Measurements from ENCODE around the gene ALG2. TPM values are rescaled to one million over a fixed set of nuclear protein-coding genes. Genes with fewer than 3 reads are reported as not detected.

Gene ALG2
- polyA plus RNA-seq, 1 donor from 2014 or later, result 15.8 TPM

DNA sequence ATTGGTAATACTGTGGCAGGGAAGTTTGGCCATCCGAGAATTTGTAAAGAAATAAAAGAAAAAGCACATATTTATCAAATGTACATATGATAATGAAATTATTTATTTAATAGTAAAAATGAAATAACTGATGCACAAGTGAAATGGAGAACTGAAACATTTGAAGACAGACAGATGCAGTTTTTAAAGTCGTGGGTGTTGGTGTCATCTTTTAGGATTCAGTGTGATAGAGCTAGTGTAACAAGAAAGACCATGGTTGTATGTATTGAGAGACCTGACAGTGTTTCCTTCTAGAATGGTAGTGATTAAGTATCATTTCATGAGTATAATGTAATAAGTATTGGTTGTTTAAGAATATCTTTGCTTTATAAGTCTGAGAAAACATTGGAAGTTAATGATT is 2.7 kb upstream of the ALG2 start:
- Histone ChIP-seq H3K27me3 (ENCODE audit: insufficient read depth, low read depth, low read length) (no peaks in the 10 kb centered on the region), H3K79me2 (replicated peaks; ENCODE audit: insufficient read depth, low read length) (peaks cover 41% of the 10 kb centered on the region), H4K20me1 (ENCODE audit: insufficient read depth) (no peaks in the 10 kb centered on the region), H3K9me3 (ENCODE audit: low read length) (no peaks in the 10 kb centered on the region), H3K9me2 (ENCODE audit: insufficient read depth, low read length) (no peaks in the 10 kb centered on the region), H3F3A (ENCODE audit: insufficient read depth, low read length, poor library complexity, severe bottlenecking) (no peaks in the 10 kb centered on the region), H3K9ac (ENCODE audit: low read length) (no peak overlapping the region), H3K36me3 (ENCODE audit: insufficient read depth, low read length) (no peaks in the 10 kb centered on the region), H3K4me2 (ENCODE audit: low read length) (no peak overlapping the region), H2AFZ (ENCODE audit: low read depth, low read length) (no peak overlapping the region), H3K27ac (ENCODE audit: low read length) (no peak overlapping the region), H3K4me3 (ENCODE audit: low read length) (no peak overlapping the region)
- TF ChIP-seq, protein P1, sequence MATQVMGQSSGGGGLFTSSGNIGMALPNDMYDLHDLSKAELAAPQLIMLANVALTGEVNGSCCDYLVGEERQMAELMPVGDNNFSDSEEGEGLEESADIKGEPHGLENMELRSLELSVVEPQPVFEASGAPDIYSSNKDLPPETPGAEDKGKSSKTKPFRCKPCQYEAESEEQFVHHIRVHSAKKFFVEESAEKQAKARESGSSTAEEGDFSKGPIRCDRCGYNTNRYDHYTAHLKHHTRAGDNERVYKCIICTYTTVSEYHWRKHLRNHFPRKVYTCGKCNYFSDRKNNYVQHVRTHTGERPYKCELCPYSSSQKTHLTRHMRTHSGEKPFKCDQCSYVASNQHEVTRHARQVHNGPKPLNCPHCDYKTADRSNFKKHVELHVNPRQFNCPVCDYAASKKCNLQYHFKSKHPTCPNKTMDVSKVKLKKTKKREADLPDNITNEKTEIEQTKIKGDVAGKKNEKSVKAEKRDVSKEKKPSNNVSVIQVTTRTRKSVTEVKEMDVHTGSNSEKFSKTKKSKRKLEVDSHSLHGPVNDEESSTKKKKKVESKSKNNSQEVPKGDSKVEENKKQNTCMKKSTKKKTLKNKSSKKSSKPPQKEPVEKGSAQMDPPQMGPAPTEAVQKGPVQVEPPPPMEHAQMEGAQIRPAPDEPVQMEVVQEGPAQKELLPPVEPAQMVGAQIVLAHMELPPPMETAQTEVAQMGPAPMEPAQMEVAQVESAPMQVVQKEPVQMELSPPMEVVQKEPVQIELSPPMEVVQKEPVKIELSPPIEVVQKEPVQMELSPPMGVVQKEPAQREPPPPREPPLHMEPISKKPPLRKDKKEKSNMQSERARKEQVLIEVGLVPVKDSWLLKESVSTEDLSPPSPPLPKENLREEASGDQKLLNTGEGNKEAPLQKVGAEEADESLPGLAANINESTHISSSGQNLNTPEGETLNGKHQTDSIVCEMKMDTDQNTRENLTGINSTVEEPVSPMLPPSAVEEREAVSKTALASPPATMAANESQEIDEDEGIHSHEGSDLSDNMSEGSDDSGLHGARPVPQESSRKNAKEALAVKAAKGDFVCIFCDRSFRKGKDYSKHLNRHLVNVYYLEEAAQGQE (IDR thresholded peaks at IDR 0.05; ENCODE audit: borderline replicate concordance), result no peak
- TF ChIP-seq CTCF (IDR thresholded peaks at IDR 0.05; ENCODE audit: poor library complexity, severe bottlenecking), result no peak
- TF ChIP-seq POLR2AphosphoS5 (IDR thresholded peaks at IDR 0.05), result no peak
- no peak for TF ChIP-seq MXI1 (conservative IDR thresholded peaks at IDR 0.05; ENCODE audit: poor library complexity, severe bottlenecking)
- no peak for TF ChIP-seq SMC3 (conservative IDR thresholded peaks at IDR 0.05; ENCODE audit: poor library complexity)
- no peak for TF ChIP-seq TAF1 (IDR thresholded peaks at IDR 0.05; ENCODE audit: low read depth)
- TF ChIP-seq EZH2 (IDR thresholded peaks at IDR 0.05; ENCODE audit: borderline replicate concordance, insufficient read depth, low read length, poor library complexity, severe bottlenecking), result no peak
- TF ChIP-seq EP300 (conservative IDR thresholded peaks at IDR 0.05; ENCODE audit: poor library complexity, severe bottlenecking), result no peak
- no peak for TF ChIP-seq RAD21 (conservative IDR thresholded peaks at IDR 0.05)

- Histone ChIP-seq H3K27ac (ENCODE audit: low read length) (peak overlapping the region; percentile 90), H4K20me1 (ENCODE audit: insufficient read depth) (no peaks in the 10 kb centered on the region), H3K9ac (ENCODE audit: low read length) (peak overlapping the region; percentile 82)
Measured at GRCh38 chr9:99222416-99223270, 901 bp upstream of the ALG2 start.

More at GRCh38 chr9:99222416-99223270, 901 bp upstream of the ALG2 start:
- Histone ChIP-seq H3K79me2 (replicated peaks; ENCODE audit: insufficient read depth, low read length) (peaks cover 48% of the 10 kb centered on the region), H3K36me3 (ENCODE audit: insufficient read depth, low read length) (peaks cover 8% of the 10 kb centered on the region), H3F3A (ENCODE audit: insufficient read depth, low read length, poor library complexity, severe bottlenecking) (no peaks in the 10 kb centered on the region), H3K9me3 (ENCODE audit: low read length) (no peaks in the 10 kb centered on the region), H2AFZ (ENCODE audit: low read depth, low read length) (peak overlapping the region; percentile 78), H3K9me2 (ENCODE audit: insufficient read depth, low read length) (no peaks in the 10 kb centered on the region), H3K4me2 (ENCODE audit: low read length) (peak overlapping the region; percentile 62), H3K27me3 (ENCODE audit: insufficient read depth, low read depth, low read length) (no peaks in the 10 kb centered on the region), H3K4me3 (ENCODE audit: low read length) (peak overlapping the region; percentile 85)
- TF ChIP-seq POLR2AphosphoS5 (IDR thresholded peaks at IDR 0.05) (no peak), EP300 (conservative IDR thresholded peaks at IDR 0.05; ENCODE audit: poor library complexity, severe bottlenecking) (no peak), SMC3 (conservative IDR thresholded peaks at IDR 0.05; ENCODE audit: poor library complexity) (peak; percentile 24), MXI1 (conservative IDR thresholded peaks at IDR 0.05; ENCODE audit: poor library complexity, severe bottlenecking) (peak; percentile 24), CTCF (IDR thresholded peaks at IDR 0.05; ENCODE audit: poor library complexity, severe bottlenecking) (no peak), EZH2 (IDR thresholded peaks at IDR 0.05; ENCODE audit: borderline replicate concordance, insufficient read depth, low read length, poor library complexity, severe bottlenecking) (no peak), TAF1 (IDR thresholded peaks at IDR 0.05; ENCODE audit: low read depth) (no peak), RAD21 (conservative IDR thresholded peaks at IDR 0.05) (peak; percentile 39)
- TF ChIP-seq, protein P1 (IDR thresholded peaks at IDR 0.05; ENCODE audit: borderline replicate concordance), result no peak
